HFF-Myc (cell line): ENCODE measurements around the gene EFNA2.

Source experiments
- DNase-seq: peaks from one replicate; pipeline ENCODE4 v3.0.0-alpha.2; 2011; ENCODE audit warnings: low read depth; ENCODE audit errors: extremely low read depth
- H3K4me3 ChIP-seq: replicated peaks from 2 replicates; pipeline ENCODE4 v1.5.1; 2011; ENCODE audit warnings: low read depth, mild to moderate bottlenecking, control low read depth, low read length
- TF ChIP-seq, protein P1 (sequence below): IDR thresholded peaks from 2 replicates; pipeline ENCODE4 v1.5.1; 2012; ENCODE audit warnings: mild to moderate bottlenecking, low read depth, low read length, control low read depth; ENCODE audit errors: missing control alignments

Gene EFNA2

DNA sequence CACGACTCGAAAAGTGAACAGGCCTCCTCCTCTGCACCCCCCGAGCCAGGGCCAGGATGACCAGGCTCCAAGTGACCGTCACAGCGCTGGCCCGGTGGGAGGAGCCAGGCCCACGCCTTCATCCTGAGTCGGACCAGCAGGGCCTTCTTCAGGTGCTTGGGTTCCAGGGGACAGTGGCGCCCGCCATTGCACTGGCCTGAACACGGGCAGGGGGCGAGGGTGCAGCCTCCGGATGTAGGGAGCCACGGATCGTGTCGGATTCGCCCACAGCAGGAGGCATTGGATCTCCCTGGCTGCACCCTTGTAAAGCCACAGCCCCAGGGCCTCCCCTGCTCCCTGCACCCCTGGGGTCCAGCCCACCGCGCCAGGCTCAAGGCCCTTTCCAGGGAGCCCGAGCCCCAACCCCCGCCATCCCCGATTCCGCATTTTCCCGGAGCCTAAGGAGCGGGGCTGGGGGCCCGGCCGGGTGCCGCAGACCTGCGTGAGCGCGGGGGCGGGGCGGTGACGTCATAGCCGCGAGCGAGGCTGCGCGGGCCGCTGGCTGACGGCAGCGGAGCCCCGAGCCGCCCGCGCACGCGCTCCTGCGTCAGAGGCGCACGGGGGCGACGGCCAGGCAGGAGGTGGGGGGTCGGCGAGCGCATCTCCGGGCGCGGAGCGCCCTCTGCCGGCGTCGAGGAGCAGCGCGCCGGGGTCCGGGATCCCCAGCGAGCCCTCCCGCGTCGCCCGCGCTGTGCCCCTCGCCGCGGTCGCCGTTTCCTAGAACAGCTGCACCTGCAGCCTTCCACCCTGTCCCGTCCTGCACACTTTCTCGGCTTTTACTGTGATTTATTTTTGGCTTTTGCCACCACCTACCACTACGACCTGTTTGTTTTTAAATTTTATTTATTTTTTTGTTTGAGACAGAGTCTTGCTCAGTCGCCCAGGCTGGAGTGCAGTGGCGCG is 45.6 kb upstream of the EFNA2 start:
- TF ChIP-seq, protein P1, sequence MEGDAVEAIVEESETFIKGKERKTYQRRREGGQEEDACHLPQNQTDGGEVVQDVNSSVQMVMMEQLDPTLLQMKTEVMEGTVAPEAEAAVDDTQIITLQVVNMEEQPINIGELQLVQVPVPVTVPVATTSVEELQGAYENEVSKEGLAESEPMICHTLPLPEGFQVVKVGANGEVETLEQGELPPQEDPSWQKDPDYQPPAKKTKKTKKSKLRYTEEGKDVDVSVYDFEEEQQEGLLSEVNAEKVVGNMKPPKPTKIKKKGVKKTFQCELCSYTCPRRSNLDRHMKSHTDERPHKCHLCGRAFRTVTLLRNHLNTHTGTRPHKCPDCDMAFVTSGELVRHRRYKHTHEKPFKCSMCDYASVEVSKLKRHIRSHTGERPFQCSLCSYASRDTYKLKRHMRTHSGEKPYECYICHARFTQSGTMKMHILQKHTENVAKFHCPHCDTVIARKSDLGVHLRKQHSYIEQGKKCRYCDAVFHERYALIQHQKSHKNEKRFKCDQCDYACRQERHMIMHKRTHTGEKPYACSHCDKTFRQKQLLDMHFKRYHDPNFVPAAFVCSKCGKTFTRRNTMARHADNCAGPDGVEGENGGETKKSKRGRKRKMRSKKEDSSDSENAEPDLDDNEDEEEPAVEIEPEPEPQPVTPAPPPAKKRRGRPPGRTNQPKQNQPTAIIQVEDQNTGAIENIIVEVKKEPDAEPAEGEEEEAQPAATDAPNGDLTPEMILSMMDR, result peak; percentile 51
- DNase-seq, result no peak
- peak overlapping the region; percentile 32 for H3K4me3 ChIP-seq

DNA sequence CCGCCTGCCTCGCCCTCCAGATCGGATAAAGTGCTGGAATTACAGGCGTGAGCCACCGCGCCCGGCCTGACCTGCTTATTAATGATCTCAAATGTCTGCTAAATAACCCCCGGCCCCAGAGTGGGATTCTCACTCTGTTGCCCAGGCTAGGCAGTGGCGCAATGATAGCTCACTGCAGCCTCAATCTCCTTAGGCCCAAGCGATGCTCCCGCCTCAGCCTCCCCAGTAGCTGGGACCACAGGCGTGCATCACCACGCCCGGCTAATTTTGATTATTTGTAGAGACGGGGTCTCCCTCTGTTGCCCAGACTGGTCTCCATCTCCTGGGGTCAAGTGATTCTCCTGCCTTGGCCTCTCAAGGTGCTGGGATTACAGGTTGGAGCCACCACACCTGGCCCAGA is 44.7 kb upstream of the EFNA2 start:
- DNase-seq, result no peak
- TF ChIP-seq, protein P1, result no peak
- peak overlapping the region; percentile 79 for H3K4me3 ChIP-seq

DNA sequence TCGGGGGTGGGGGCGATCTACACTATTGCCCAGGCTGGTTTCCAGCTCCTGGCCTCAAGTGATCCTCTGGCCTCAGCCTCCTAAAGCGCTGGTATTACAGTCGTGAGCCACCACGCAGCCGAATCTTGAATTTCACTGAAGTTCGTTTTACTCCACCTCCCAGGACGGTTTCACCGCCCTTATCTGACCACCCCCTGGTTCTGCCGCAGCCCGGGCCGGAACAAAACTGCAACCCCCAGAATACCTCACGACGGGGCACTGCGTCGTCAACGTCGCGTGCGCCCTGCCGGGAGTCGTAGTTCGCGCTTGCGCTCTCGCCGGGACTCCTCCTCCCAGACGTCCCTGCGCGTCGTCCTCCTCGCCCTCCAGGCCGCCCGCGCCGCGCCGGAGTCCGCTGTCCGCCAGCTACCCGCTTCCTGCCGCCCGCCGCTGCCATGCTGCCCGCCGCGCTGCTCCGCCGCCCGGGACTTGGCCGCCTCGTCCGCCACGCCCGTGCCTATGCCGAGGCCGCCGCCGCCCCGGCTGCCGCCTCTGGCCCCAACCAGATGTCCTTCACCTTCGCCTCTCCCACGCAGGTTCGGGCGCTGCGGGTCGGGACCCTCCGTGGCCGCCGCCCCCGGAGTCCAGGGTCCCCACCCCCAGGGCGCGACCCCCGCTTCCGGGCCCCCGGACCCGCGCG is 44.1 kb upstream of the EFNA2 start, which contains the start of gene ATP5F1D:
TSS of gene ATP5F1D (plus strand) at position 335 of the 679 bp plus-strand sequence. CDS start at position 435, 100 bp downstream.
- TF ChIP-seq, protein P1, result no peak
- peak within 1 kb of the TSS; percentile 79 for H3K4me3 ChIP-seq
- no peak for DNase-seq

DNA sequence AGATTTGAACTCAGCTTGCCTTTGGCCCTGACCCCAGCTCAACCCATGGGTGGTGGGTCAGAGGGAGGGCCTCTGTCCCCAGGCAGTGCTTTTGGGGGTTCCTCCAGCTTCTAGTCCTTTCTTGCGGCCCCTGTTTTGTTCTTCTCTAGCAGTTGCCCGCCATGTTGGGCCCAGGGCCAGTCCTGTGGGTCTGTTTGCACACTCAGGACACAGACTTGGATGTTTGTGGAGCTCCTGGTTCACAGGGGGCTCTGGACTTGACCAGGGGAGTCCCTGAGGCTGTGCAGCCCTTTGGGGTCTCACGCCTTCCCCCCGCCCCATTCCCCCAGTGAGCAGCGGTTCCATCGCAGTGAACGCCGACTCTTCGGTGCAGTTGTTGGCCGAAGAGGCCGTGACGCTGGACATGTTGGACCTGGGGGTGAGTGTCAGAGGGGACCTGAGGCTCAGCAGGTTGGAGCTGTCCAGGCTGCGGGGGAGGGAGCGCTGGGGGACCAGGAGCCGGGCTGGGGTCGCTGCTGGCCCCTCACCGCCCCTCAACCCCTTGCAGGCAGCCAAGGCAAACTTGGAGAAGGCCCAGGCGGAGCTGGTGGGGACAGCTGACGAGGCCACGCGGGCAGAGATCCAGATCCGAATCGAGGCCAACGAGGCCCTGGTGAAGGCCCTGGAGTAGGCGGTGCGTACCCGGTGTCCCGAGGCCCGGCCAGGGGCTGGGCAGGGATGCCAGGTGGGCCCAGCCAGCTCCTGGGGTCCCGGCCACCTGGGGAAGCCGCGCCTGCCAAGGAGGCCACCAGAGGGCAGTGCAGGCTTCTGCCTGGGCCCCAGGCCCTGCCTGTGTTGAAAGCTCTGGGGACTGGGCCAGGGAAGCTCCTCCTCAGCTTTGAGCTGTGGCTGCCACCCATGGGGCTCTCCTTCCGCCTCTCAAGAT is 41.6 kb upstream of the EFNA2 start:
- TF ChIP-seq, protein P1, result peak; percentile 92
- H3K4me3 ChIP-seq, result peak overlapping the region; percentile 79
- DNase-seq, result no peak

DNA sequence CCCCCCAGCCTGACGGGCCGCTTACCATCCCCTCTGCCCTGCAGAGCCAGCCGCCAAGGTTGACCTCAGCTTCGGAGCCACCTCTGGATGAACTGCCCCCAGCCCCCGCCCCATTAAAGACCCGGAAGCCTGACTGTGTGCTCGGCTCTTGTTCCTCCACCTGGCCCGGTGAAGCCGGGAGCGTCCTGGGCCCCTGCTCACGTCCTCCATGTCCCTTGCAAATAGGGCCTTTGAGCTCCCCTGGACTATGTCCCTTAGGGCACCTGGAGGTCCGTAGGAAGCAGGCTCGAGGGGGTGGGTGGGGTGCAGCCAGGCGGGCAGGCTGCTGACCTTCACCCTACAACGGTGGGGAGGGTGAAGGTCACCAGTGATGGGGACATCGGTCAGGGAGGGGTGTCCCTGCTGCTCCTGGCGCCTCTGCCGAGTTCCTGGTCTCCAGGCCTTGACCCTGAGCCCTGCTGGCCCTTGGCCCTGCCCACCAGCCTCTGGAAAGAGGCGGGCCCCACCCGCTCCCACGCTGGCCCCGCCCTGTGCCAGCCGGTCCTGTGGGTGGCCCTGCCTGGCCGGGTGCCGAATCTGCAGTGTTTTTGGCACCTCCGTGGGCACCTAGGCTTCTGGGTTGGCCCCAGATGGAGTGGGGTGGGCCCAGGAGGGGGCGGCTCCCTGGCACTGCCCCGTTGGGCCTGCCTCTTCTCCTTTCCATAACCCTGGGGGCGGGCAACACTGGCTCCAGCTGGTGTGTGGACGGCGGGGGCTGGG is 40.8 kb upstream of the EFNA2 start:
- DNase-seq, result no peak
- peak overlapping the region; percentile 79 for H3K4me3 ChIP-seq
- TF ChIP-seq, protein P1, result no peak
